Measurements from ENCODE around the gene SNCG.

GRCh38 chr10:86959737-86960002, 1.3 kb downstream of the SNCG start:
- no peak for TF ChIP-seq USF2 (CRISPR knock-in tag; IDR thresholded peaks at IDR 0.05)
- no peak for TF ChIP-seq AR (CRISPR knock-in tag; IDR thresholded peaks at IDR 0.05)
- TF ChIP-seq AFF4 (CRISPR knock-in tag; IDR thresholded peaks at IDR 0.05; ENCODE audit: borderline replicate concordance): no peak
- TF ChIP-seq CBFB (CRISPR knock-in tag; IDR thresholded peaks at IDR 0.05; ENCODE audit: low read depth): no peak
- TF ChIP-seq JUN (CRISPR knock-in tag; IDR thresholded peaks at IDR 0.05): no peak
- TF ChIP-seq CTCF (IDR thresholded peaks at IDR 0.05): no peak
- no peak for TF ChIP-seq CREM (CRISPR knock-in tag; IDR thresholded peaks at IDR 0.05)
- no peak for TF ChIP-seq MAX (CRISPR knock-in tag; IDR thresholded peaks at IDR 0.05)
- TF ChIP-seq ESRRA (CRISPR knock-in tag; IDR thresholded peaks at IDR 0.05; ENCODE audit: borderline replicate concordance): no peak
- no peak for TF ChIP-seq ZNF396 (CRISPR knock-in tag; IDR thresholded peaks at IDR 0.05; ENCODE audit: borderline replicate concordance)
- TF ChIP-seq TEAD1 (CRISPR knock-in tag; IDR thresholded peaks at IDR 0.05): no peak
- TF ChIP-seq TCF7 (CRISPR knock-in tag; IDR thresholded peaks at IDR 0.05; ENCODE audit: low read depth): no peak
- TF ChIP-seq E2F1 (CRISPR knock-in tag; IDR thresholded peaks at IDR 0.05): no peak

All from WTC11 (cell line).